ENCODE data around the gene ISLR2. TPM values are rescaled to one million over a fixed set of nuclear protein-coding genes. Genes with fewer than 3 reads are reported as not detected.

The ISLR2 gene
- total RNA-seq, 1 donor from 2014 or later: 9.6 TPM

GRCh38 chr15:74134387-74135027 lies 4.1 kb downstream of the ISLR2 start:
- Mint-ChIP-seq H3K4me3 (peak overlapping the region; percentile 81), H3K4me1 (peaks cover 56% of the 10 kb centered on the region), H3K36me3 (ENCODE audit: low read depth) (peaks cover 5% of the 10 kb centered on the region), H3K27ac (ENCODE audit: unreplicated experiment) (no peak overlapping the region), H3K9me3 (no peaks in the 10 kb centered on the region), H3K27me3 (ENCODE audit: low read depth) (peaks cover 86% of the 10 kb centered on the region)
- TF ChIP-seq, protein P1, sequence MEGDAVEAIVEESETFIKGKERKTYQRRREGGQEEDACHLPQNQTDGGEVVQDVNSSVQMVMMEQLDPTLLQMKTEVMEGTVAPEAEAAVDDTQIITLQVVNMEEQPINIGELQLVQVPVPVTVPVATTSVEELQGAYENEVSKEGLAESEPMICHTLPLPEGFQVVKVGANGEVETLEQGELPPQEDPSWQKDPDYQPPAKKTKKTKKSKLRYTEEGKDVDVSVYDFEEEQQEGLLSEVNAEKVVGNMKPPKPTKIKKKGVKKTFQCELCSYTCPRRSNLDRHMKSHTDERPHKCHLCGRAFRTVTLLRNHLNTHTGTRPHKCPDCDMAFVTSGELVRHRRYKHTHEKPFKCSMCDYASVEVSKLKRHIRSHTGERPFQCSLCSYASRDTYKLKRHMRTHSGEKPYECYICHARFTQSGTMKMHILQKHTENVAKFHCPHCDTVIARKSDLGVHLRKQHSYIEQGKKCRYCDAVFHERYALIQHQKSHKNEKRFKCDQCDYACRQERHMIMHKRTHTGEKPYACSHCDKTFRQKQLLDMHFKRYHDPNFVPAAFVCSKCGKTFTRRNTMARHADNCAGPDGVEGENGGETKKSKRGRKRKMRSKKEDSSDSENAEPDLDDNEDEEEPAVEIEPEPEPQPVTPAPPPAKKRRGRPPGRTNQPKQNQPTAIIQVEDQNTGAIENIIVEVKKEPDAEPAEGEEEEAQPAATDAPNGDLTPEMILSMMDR (conservative IDR thresholded peaks at IDR 0.05): peak; percentile 55
- peak; percentile 62 for DNase-seq (ENCODE audit: low read depth, low spot score)

GRCh38 chr15:74135041-74135565 lies 4.7 kb downstream of the ISLR2 start:
- Mint-ChIP-seq H3K4me3 (peak overlapping the region; percentile 81), H3K36me3 (ENCODE audit: low read depth) (peaks cover 5% of the 10 kb centered on the region), H3K9me3 (no peaks in the 10 kb centered on the region), H3K27ac (ENCODE audit: unreplicated experiment) (no peak overlapping the region), H3K4me1 (peaks cover 53% of the 10 kb centered on the region), H3K27me3 (ENCODE audit: low read depth) (peaks cover 80% of the 10 kb centered on the region)
- TF ChIP-seq, protein P1 (conservative IDR thresholded peaks at IDR 0.05): no peak
- DNase-seq (ENCODE audit: low read depth, low spot score): no peak

- Mint-ChIP-seq H3K36me3 (ENCODE audit: low read depth) (peaks cover 5% of the 10 kb centered on the region), H3K9me3 (no peaks in the 10 kb centered on the region), H3K27me3 (ENCODE audit: low read depth) (peaks cover 67% of the 10 kb centered on the region), H3K27ac (ENCODE audit: unreplicated experiment) (no peak overlapping the region), H3K4me3 (peak overlapping the region; percentile 87), H3K4me1 (peaks cover 44% of the 10 kb centered on the region)
- TF ChIP-seq, protein P1 (conservative IDR thresholded peaks at IDR 0.05): no peak
- no peak for DNase-seq (ENCODE audit: low read depth, low spot score)
Measured at GRCh38 chr15:74136540-74136813, 6.1 kb downstream of the ISLR2 start.

DNA sequence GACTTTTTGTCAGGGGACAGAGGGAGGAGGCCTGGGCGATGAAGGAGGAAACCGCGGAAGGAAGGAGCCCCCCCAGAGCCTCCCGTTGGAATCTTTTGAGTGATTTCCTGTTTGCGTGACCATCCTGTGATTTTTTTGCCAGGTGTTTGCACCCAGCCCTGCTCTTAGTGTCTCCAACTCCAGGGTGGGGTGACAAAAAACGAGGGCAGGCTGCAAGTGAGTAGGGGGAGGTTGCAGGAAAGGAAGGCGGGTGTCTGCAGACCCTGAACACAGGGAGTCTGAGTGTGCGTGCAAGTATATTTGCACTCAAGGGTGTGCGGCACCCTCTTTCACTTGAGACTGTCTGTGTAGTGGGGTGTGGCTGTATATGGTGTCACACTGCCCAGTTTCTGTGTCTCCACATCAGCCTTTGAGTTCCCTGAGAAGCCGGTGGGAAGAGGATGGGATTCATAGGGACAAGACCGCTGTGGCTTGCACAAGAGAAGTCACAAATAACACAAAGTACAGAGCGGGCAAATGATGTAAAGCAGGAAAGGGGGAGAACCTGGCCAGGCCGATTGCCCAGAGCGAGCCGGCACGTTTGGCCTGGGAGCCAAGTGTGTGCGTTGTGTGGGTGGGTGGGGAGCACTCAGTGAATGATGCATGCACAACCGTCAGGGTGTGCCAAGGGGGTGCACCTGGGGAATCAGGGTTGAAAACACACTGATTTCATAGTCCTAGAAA lies 6.6 kb downstream of the ISLR2 start:
- peaks cover 62% of the 10 kb centered on the region for H3K27me3 Mint-ChIP-seq (ENCODE audit: low read depth)
- H3K4me3 Mint-ChIP-seq: peak overlapping the region; percentile 87
- no peaks in the 10 kb centered on the region for H3K9me3 Mint-ChIP-seq
- TF ChIP-seq, protein P1 (conservative IDR thresholded peaks at IDR 0.05): no peak
- DNase-seq (ENCODE audit: low read depth, low spot score): no peak
- H3K27ac Mint-ChIP-seq (ENCODE audit: unreplicated experiment): no peak overlapping the region
- peaks cover 2% of the 10 kb centered on the region for H3K36me3 Mint-ChIP-seq (ENCODE audit: low read depth)
- H3K4me1 Mint-ChIP-seq: peaks cover 41% of the 10 kb centered on the region

DNA sequence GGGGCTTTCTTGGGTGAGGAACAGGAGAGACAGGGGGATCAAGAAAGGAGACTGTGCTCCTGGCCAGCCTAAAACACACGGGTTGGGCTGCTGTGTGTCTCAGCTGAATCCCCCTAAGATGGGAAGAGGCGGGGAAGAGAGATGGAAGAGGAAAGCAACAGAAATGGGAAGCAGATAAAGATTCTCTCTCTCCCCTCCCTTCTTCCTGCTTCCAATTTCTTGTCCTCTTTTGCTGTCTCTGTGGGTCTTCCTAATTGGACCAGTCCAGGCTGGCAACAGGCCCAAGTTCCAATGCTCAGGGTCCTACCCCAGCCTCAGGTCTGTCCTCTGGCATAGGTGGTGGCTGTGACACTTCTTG lies 7.1 kb downstream of the ISLR2 start:
- Mint-ChIP-seq H3K27ac (ENCODE audit: unreplicated experiment) (no peak overlapping the region), H3K27me3 (ENCODE audit: low read depth) (peaks cover 56% of the 10 kb centered on the region), H3K4me1 (peaks cover 37% of the 10 kb centered on the region), H3K9me3 (no peaks in the 10 kb centered on the region), H3K4me3 (peak overlapping the region; percentile 42), H3K36me3 (ENCODE audit: low read depth) (no peaks in the 10 kb centered on the region)
- no peak for DNase-seq (ENCODE audit: low read depth, low spot score)
- TF ChIP-seq, protein P1 (conservative IDR thresholded peaks at IDR 0.05): no peak
